HK-2 (cell line): ENCODE results near the gene CATSPER3.
A peak's percentile ranks its signal among the peaks of the same experiment; 100 is the strongest.

Experiments
- DNase-seq: peaks from one replicate; pipeline ENCODE4 v3.0.0-alpha.2; 2018; ENCODE audit not compliant: unreplicated experiment

CATSPER3 gene

GRCh38 chr5:135029477-135030122 lies 61.9 kb downstream of the CATSPER3 start:
- no peak for DNase-seq

GRCh38 chr5:135030123-135030955 lies 62.6 kb downstream of the CATSPER3 start:
- no peak for DNase-seq

GRCh38 chr5:135030956-135031812 lies 63.5 kb downstream of the CATSPER3 start:
- no peak for DNase-seq

GRCh38 chr5:135031813-135032694 lies 64.3 kb downstream of the CATSPER3 start:
- no peak for DNase-seq

GRCh38 chr5:135032695-135032998 lies 64.9 kb downstream of the CATSPER3 start:
- DNase-seq: no peak

- DNase-seq: peak; percentile 16
These were observed 65.5 kb downstream of the CATSPER3 start for GRCh38 chr5:135032999-135033861.

- peak; percentile 17 for DNase-seq
These were observed 66.2 kb downstream of the CATSPER3 start, which contains the start of gene PITX1 for GRCh38 chr5:135033901-135034235. TSS of gene PITX1 (minus strand) at chr5:135034228. CDS start at chr5:135033881, 347 bp downstream.

- peak; percentile 21 for DNase-seq
These were observed 66.7 kb downstream of the CATSPER3 start for GRCh38 chr5:135034236-135034962.

- DNase-seq: no peak
These were observed 67.4 kb downstream of the CATSPER3 start for GRCh38 chr5:135034963-135035677.

- DNase-seq: no peak
These were observed 67.9 kb downstream of the CATSPER3 start for GRCh38 chr5:135035678-135036030.

- no peak for DNase-seq
These were observed 68.7 kb downstream of the CATSPER3 start for GRCh38 chr5:135036405-135036804.

- no peak for DNase-seq
These were observed 70.0 kb downstream of the CATSPER3 start for GRCh38 chr5:135037519-135038204.

GRCh38 chr5:135038205-135038812 lies 70.6 kb downstream of the CATSPER3 start:
- no peak for DNase-seq

- DNase-seq: no peak
These were observed 71.1 kb downstream of the CATSPER3 start for GRCh38 chr5:135038813-135039270.

- DNase-seq: no peak
These were observed 71.7 kb downstream of the CATSPER3 start for GRCh38 chr5:135039271-135040033.

- DNase-seq: no peak
These were observed 72.3 kb downstream of the CATSPER3 start for GRCh38 chr5:135040034-135040332.

- DNase-seq: no peak
These were observed 72.8 kb downstream of the CATSPER3 start for GRCh38 chr5:135040333-135041144.
